AG08396 (cell line): ENCODE measurements around the gene HYI.
"Not testable (repeated sequence)": the region's sequence is repeated elsewhere in the genome, so short reads cannot be mapped to it uniquely, and the experiment has no call there.

ENCODE experiments used
- DNase-seq: peaks from one replicate; pipeline ENCODE4 v3.0.0; 2012; ENCODE audit warnings: low spot score, mixed read lengths

HYI gene

DNA sequence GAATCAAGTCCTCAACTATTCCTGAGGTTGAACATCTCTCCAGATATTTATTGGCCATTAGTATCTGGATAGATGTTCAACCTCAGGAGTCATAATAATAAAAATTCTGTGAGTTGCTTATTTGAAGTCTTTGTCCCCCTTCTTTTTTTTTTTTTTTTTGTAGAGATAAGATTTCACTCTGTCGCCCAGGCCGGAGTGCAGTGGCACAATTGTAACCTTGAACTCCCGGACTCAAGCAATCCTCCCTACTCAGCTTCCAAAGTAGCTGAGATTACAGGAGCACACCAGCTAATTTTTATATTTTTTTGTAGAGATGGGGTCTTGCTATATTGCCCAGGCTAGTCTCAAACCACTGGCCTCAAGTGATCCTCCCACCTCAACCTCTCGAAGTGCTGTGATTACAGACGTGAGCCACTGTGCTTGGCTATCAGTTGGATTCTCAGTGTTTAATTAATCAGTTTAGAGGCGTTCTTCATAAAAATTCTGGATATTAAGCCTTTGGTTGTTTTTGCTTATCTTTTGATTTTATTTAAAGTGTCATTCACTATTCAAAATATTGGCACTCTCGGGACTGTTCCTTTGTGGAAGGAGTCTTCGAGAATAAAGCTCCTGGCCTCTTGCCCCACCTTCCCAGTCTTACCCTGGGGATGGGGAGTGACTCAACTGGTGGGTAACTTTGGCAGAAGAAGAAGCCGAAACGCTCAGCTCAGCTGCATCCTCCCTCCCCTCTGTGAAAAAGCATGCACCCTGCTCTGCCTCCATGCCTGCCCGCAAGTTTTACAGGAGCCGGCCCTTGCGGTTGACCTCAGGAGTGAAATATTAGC, 11.2 kb upstream of the HYI start:
- DNase-seq, result no peak

GRCh38 chr1:43463479-43463878, 9.7 kb upstream of the HYI start:
- no peak for DNase-seq

DNA sequence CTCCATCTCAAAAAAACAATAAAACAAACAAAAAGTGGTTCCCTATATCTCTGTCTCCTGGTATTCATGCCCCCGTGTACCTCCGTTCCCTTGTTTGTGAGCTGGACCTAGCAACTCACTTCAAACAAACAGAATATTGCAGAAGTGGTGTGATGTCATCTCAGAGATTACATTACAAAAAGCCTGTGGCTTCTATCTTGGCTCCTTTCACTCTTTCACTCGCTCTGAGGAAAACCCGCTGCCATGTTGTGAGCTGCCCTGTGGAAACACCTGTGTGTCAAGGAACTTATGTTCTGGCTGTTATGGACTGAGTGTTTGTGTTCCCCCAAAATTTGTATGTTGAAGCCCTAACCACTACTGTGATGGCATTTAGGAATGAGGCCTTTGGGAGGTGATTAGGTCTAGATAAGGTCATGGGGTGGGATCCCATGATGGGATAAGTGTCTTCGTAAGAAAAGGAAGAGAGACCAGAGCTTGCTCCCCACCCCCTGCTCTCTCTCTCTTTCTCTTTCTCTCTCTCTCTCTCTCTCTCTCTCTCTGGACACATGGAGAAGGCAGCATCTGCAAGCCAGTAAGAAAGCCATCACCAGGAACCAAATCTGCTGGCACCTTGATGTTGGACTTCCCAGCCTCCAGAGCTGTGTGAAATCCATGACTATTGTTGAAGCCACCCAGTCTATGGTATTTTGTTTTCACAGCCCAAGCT, 7.4 kb upstream of the HYI start:
- no peak for DNase-seq

DNA sequence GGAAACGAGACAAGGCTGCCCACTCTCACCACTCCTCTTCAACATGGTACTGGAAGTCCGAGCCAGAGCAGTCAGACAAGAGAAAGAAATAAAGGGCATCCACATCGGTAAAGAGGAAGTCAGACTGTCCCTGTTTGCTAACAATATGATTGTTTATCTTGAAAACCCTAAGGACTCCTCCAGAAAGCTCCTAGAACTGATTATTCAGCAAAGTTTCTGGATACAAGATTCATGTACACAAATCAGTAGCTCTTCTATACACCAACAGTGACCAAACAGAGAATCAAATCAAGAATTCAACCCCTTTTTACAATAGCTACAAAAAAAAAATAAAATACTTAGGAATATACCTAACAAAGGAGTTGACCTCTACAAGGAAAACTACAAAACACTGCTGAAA, 4.6 kb upstream of the HYI start:
- not testable (repeated sequence) for DNase-seq

GRCh38 chr1:43455213-43455889, 1.6 kb upstream of the HYI start:
- DNase-seq, result no peak

GRCh38 chr1:43454270-43455011, 710 bp upstream of the HYI start:
- DNase-seq, result peak; percentile 90

- DNase-seq, result peak; percentile 60
Measured at GRCh38 chr1:43452789-43453441, 816 bp downstream of the HYI start.

DNA sequence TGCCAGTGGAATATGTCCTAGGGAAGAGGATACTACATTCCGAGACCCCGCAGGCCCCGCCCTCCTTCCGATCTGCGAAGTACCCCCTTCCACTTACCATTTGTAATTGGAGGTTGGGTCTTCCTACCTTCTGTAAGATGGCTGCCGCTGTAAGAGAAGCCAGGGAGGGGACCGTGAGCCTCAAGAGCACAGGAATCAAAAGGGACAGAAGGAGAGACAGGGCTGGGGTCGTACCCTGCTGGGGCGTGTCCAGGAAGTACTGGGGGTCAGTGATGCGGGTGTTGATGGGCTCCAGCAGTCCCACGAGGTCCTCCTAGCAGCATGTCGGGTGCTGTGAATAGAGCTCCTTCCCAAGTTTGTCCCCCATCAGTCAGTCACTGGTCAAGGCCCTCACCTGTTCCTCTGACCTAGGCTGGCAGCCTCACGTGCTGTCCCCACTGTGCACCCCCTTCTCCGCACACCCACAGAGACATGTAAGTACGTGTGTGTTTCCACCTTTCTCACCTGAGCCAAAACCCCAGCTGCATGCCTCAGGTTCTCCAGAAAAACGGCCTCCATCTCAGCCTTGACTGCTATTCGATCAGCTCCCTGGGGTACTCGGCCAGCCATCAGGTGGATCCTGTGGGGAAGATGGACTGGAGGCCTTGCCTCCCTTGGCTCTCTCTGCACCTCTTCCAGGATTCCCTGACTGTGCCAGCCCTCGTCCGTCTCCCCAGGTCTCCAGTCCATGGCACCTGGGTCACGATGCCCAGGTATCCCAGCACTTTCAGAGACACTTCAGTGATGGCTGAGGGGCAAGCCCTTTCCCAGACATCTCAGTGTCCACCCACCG, 1.8 kb downstream of the HYI start:
- DNase-seq, result no peak

- DNase-seq, result no peak
Measured at GRCh38 chr1:43451157-43451591, 2.6 kb downstream of the HYI start.

- DNase-seq, result no peak
Measured at GRCh38 chr1:43450251-43450941, 3.3 kb downstream of the HYI start.

DNA sequence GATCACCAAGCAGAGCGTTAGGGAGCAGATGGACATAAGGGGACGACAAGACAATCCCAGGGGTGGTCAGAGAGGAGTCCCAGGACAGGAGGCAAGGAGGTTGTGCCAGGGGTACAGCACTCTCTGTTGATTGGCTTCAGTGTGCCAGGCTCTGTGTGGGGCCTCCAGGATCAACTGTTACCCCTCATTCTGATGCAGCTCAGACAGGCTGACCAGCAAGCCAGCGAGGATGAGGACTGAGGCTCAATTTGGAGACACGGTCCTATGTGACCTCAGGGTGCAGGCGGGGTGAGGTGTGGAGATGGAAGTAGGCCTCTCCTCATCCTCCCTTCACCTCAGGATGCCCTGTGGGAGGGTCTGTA, 4.0 kb downstream of the HYI start:
- no peak for DNase-seq

DNA sequence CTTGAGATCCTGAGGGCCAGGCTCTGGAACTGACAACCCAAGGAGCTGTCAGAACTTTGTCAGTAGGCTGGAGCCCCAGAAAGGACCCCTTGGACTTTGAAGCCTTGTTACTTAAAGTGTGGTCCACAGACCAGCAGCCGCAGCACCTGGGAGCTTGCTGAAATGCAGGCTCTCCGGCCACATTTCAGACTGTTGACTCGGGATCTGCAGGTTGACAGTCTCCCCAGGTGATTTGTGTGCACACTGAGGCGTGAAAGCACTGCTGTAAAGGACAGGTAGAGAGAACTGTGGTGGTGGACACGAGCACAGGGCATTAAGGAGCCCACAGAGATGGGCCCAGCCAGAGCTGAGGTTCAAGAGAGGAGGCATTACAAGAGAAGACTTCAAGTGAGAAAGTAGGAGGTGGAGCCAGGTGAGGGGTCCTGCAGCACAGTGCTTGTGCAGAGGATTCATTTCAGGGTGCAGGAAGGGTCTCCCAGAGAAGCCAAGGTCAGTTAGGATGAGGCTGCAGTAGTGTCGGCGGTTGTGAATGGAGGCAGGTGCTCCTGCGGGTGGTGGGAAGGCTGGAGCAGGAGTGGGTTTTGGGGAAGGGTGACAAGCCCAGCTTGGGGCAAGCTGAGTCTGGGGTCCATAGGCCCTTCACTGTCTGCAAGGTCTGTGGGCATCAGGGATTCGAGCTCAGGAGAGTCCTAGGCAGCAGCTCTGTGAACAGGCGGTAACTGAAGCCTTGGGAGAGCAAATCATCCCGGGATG, 4.6 kb downstream of the HYI start:
- DNase-seq, result no peak

DNA sequence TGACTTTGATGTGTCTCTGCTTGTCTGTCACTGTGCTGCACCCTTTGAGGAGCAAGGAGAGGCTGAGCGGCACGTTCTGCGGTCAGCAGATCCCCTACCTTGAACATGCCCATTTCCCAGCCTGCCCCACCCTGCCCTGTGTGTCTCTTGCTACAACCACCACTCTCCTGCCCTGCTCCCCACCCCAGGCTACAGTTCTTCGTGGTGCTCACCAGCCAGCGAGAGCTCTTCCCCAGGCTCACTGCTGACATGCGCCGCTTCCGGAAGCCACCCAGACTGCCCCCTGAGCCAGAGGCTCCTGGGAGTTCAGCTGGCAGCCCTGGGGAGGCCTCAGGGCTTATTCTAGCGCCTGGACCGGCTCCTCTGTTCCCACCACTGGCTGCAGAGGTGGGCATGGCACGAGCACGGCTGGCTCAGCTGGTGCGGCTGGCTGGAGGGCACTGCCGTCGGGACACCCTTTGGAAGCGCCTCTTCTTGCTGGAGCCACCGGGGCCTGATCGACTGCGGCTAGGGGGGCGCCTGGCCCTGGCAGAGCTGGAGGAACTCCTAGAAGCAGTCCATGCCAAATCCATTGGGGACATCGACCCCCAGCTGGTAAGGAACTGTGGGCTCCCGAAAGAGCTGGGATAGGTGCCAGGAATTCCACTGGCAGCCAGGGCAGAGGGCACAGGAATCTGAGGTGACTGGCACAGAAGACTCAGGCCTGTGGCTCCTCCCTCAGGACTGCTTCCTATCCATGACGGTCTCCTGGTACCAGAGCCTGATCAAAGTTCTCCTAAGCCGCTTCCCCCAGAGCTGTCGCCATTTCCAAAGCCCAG, 5.6 kb downstream of the HYI start:
- no peak for DNase-seq

DNA sequence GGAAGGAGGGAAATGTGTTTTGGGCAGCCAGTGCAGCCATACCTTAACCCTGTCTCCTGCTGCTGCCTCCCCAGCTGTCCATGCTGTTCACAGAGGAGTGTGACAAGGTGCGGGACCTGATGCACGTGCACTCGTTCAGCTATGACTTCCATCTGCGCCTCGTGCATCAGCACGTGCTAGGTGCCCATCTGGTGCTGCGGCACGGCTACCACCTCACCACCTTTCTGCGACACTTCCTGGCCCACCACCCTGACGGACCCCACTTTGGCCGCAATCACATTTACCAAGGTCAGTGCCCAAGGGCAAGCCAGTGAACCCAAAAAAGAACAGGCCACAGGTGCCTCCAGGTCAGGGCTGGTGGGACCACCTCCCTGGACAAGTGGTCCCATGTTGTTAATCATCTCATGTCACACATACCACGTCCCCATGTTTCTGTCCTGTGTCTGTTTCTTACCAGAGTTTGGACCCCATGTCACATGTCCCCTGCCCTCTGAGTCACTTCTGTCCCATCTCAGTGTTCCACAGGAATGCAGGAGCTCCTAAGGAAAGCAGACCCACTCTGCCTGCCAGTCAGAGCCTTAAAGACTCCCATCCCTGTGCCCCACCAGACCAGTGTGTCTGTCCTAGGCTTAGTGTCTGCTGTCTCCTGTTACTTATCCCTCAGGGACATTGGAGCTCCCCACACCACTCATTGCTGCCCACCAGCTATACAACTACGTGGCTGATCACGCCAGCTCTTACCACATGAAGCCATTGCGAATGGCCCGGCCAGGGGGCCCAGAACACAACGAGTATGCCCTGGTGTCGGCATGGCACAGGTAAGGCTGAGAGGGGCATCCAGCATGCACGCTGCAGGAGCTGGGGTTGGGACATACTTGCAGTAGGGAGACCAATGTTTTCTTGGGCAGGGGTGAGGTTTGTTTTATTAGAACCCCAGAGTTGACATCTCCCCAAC, 6.6 kb downstream of the HYI start:
- no peak for DNase-seq

DNA sequence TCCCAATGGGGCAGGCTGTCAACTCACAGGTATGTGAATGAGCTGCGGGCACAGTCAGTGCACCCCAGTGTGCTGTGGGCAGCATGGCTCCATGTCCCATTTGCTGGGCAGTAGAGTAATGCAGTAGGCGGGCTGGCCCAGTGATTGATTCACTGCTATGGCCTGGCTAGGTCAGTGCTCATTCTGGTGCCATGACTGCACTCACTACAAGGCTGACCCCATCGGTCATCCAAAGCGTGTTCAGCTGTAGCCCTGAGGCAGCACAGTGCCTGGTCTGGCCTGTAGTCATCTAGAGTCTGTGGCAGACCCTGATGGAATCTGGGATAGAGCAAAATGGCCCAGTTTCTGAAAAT, 7.4 kb downstream of the HYI start:
- no peak for DNase-seq

DNA sequence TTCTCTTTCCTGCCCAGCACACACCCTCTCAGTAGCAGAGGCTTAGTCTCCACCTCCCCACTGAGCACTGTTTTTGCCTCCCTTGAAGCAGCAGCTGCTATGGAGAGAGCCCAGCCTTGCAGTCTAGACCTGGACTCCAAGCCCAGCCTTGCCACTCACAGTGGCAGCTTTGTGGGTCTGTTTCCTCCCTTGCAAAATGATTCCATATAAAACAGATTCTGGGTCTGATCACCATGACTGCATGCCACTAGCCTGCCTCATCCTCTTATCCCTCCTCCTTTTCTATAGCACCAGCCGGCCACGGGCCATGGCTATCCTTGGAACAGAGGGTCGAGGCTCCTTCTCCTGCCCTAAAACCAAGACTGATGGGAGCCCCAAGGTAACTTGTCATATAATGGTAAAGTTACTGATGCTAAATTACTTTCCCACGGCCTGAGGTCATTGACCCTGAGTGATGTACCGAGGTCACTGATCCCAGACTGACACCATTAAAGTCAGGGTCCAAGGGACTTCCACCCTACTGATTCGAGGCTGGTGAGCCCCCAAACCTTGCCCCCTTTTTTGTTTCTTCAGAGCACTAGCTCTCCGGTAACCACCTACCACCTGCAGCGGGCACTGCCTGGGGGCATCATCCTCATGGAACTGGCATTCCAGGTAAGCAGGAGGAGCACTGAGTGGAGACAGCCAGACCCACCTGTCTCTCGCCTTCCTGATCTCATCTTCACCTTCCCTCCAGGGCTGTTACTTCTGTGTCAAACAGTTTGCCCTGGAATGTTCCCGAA, 7.9 kb downstream of the HYI start:
- DNase-seq, result no peak

- DNase-seq, result no peak
Measured at GRCh38 chr1:43444836-43445235, 8.9 kb downstream of the HYI start.
